K562 (cell line): ENCODE measurements around the gene SOHLH2.

Experiments used
- CTCF ChIP-seq, 3 experiments: IDR thresholded peaks in 2 of 3; conservative IDR thresholded peaks in 1 of 3; 2 replicates each; pipeline ENCODE4 v1.5.1; 2011 to 2012; ENCODE audit warnings: low read length in 3 of 3, mild to moderate bottlenecking in 3 of 3, control low read depth in 2 of 3, improper control_type of control experiment in 1 of 3, inconsistent platforms in 1 of 3, low read depth in 1 of 3, mixed read lengths in 1 of 3, moderate library complexity in 1 of 3; ENCODE audit not compliant: insufficient read depth in 2 of 3
- ESRRA ChIP-seq: fragments of 450-650 bp; IDR thresholded peaks from 2 replicates; pipeline ENCODE4 v1.6.1; 2014; ENCODE audit warnings: low read depth, mild to moderate bottlenecking, moderate library complexity, borderline replicate concordance
- JUN ChIP-seq, 2 experiments: sonication (generic) in 1 of 2; formaldehyde crosslinking in 1 of 2; IDR thresholded peaks; 2 replicates each; pipeline versions ENCODE4 v1.6.1 to v1.8.0; 2012 to 2022; ENCODE audit warnings: borderline replicate concordance in 2 of 2, mild to moderate bottlenecking in 2 of 2, improper control_type of control experiment in 1 of 2, low read depth in 1 of 2, low read length in 1 of 2, missing genetic modification reagents in 1 of 2
- NFRKB ChIP-seq: fragments of 450-650 bp; IDR thresholded peaks from 2 replicates; pipeline ENCODE4 v1.6.1; 2016; ENCODE audit warnings: low read depth
- POLR2A ChIP-seq: fragments of 450-650 bp; conservative IDR thresholded peaks from 2 replicates; pipeline ENCODE4 v1.6.1; 2016
- TCF7L2 ChIP-seq: fragments of 150-350 bp; IDR thresholded peaks from 2 replicates; pipeline ENCODE4 v1.6.1; 2016; ENCODE audit warnings: low read depth, mild to moderate bottlenecking, low read length, moderate library complexity

GRCh38 chr13:36147330-36147729 is 67.0 kb downstream of the SOHLH2 start:
- TF ChIP-seq NFRKB (no peak), CTCF (IDR thresholded peaks at IDR 0.05 in 2 of 3, conservative IDR thresholded peaks at IDR 0.05 in 1 of 3; ENCODE audit: insufficient read depth in 2 of 3, low read depth in 1 of 3, low read length in 3 of 3) (no peak), ESRRA (no peak), JUN (IDR thresholded peaks at IDR 0.05; ENCODE audit: borderline replicate concordance, low read depth, low read length) (no peak), JUN (CRISPR knock-in tag; IDR thresholded peaks at IDR 0.05; ENCODE audit: borderline replicate concordance) (no peak), POLR2A (no peak), TCF7L2 (no peak)
